ENCODE measurements around the gene PSMB3. TPM values are rescaled to one million over a fixed set of nuclear protein-coding genes. Genes with fewer than 3 reads are reported as not detected.

The PSMB3 gene
- 233 and 303 TPM in 2 replicates for total RNA-seq (2014; rRNA removed)
- polyA plus RNA-seq (2012): 330 TPM

DNA sequence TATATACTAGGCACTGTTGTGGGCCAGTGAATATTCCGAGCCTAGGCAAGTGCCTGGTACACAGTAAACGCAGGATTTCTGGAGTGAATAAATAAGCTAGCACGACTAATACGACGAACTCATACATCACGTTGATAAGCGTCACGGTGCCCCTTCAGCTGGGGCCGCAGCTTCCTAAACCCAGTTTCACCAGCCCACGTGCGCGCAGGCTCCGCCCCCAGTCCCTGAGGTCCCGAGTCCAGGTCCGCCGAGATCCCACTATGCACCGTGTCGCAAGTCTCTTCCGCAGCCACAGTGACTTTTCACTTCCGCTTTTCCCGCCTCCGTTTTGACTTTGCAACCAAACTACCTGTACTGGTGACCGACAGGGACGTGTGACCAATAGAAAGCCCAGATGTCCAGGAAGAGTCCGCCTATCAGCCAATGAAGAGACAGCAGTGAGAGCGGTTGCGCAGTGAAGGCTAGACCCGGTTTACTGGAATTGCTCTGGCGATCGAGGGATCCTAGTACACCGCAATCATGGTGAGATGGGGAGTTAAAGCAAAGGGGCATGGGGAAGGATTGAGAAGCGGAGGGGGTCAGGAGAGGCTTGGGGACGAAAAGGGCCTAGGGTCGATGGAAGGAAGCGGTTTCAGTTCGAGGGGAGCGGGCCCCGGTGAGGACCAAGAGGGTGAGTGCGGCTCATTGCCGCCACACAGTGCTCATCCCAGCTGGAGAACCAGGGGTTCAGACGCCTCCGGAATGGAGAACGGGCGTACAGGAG lies at the start of gene PSMB3:
TSS of gene PSMB3 (plus strand) at position 434 of the 763 bp plus-strand sequence. CDS start at position 520, 86 bp downstream.
- peak; percentile 99 for DNase-seq (ENCODE audit: low read depth)

GRCh38 chr17:38702916-38703741 lies 49.4 kb upstream of the PSMB3 start:
- DNase-seq (ENCODE audit: low read depth): no peak

- DNase-seq (ENCODE audit: low read depth): no peak
Measured at GRCh38 chr17:38703742-38704605, 48.6 kb upstream of the PSMB3 start.

- DNase-seq (ENCODE audit: low read depth): peak; percentile 68
Measured at GRCh38 chr17:38704606-38705522, 47.7 kb upstream of the PSMB3 start, which contains the start of gene MLLT6. TSS of gene MLLT6 (plus strand) at chr17:38705273. CDS start at chr17:38705633, 360 bp downstream.

DNA sequence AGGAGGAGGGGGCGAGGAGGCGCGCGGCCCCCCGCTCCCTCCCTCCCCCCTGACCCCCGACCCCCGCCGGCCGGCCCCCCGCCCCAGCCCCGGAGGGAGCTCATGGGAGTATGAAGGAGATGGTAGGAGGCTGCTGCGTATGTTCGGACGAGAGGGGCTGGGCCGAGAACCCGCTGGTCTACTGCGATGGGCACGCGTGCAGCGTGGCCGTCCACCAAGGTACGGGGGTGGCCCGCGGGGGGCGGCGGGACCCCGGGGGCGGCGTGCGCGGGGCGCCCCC lies 47.1 kb upstream of the PSMB3 start:
- DNase-seq (ENCODE audit: low read depth): no peak

- DNase-seq (ENCODE audit: low read depth): peak; percentile 68
Measured at GRCh38 chr17:38705803-38706504, 46.6 kb upstream of the PSMB3 start.

GRCh38 chr17:38706505-38707216 lies 45.9 kb upstream of the PSMB3 start:
- DNase-seq (ENCODE audit: low read depth): no peak

- no peak for DNase-seq (ENCODE audit: low read depth)
Measured at GRCh38 chr17:38707678-38708351, 44.7 kb upstream of the PSMB3 start.

GRCh38 chr17:38709104-38709820 lies 43.3 kb upstream of the PSMB3 start:
- DNase-seq (ENCODE audit: low read depth): no peak

GRCh38 chr17:38709864-38710603 lies 42.5 kb upstream of the PSMB3 start:
- DNase-seq (ENCODE audit: low read depth): peak; percentile 84

GRCh38 chr17:38710604-38710962 lies 42.0 kb upstream of the PSMB3 start:
- no peak for DNase-seq (ENCODE audit: low read depth)

- no peak for DNase-seq (ENCODE audit: low read depth)
Measured at GRCh38 chr17:38710985-38711384, 41.6 kb upstream of the PSMB3 start.

- no peak for DNase-seq (ENCODE audit: low read depth)
Measured at GRCh38 chr17:38711792-38712571, 40.6 kb upstream of the PSMB3 start.

- no peak for DNase-seq (ENCODE audit: low read depth)
Measured at GRCh38 chr17:38712593-38712992, 39.9 kb upstream of the PSMB3 start.

DNA sequence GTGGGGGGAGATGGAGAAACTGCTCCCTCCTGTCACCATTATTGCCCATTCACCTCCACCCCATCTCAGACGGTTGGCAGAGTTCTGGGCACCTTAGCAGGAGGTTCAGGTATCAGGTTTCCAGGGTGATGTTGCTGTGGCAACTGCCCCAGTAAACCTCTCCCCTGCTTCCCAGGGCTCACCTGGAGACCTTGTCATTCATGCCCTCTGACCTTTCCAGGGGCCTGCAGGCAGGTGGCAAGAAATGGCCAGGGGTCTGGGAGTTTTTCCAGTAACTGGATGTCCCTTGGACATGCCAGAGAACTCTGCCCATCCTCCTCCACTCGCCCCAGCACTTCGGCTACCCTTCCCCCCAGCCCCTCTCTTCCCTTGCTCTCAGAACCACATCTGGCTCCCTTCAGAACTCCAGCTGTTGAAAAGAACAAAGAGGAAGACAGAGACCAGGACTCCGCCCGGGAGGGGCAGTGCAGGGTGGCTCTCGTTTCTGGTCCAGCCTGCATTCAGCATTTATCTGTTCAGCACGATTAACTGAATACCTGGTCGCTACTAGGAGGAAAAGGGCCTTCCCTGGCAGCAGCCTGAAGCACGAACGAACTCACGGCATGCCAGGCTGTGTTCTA lies 39.0 kb upstream of the PSMB3 start:
- DNase-seq (ENCODE audit: low read depth): no peak

DNA sequence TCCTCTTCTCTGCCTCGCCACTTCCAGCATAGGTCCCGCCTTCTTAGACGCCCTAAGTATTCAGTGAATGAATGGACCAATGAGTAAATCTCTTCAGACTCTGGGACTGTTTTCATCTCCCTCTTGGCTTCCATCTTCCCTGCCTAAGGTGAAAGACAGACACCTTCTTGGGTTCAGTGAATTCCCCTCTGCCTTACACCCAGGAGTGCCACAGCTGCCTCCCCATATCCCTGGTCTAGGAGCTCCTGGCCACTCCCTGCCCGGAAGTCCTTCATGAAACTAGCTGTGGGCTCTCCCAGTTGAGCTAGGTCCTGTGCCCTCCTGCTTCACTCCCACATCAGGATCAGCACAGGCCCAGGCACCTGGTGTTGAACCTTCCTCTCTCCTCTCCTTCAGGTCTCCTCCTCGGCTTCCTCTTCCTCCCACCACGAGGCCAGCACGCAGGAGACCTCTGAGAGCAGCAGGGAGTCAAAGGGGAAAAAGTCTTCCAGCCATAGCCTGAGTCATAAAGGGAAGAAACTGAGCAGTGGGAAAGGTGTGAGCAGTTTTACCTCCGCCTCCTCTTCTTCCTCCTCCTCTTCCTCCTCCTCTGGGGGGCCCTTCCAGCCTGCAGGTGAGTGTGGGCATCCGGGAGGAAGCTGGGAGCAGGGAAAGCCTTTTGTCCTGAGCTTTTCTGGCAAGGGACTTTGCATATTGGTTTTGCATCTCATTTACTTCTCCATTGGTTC lies 37.2 kb upstream of the PSMB3 start:
- no peak for DNase-seq (ENCODE audit: low read depth)

All from LHCN-M2 (cell line).